B cell (primary cell): ENCODE measurements around the gene XIRP2. TPM values are rescaled to one million over a fixed set of nuclear protein-coding genes. Genes with fewer than 3 reads are reported as not detected.

Source experiments
- ATAC-seq: fragments of 200-7000 bp; cut with Tn5 transposase; one replicate; pipeline ENCODE4 v1.10.0; 2021; ENCODE audit warnings: low read depth, mild to moderate bottlenecking, moderate number of reproducible peaks, moderate library complexity
- CTCF ChIA-PET: fragments of 350-600 bp; sonication (Branson Sonifier 250); formaldehyde crosslinking; loops from one replicate; lab custom pipeline; 2021; ENCODE audit warnings: antibody characterized with exemption, inconsistent platforms; lab: Charles Lee
- POLR2A ChIA-PET: fragments of 350-600 bp; sonication (Branson Sonifier 250); formaldehyde crosslinking; loops from one replicate; lab custom pipeline; 2021; ENCODE audit warnings: antibody characterized with exemption; lab: Charles Lee
- DNase-seq: peaks from one replicate; pipeline ENCODE4 v3.0.0; 2013
- H2AFZ ChIP-seq: 2 replicates; pipeline ENCODE4 v1.6.1; 2012; ENCODE audit warnings: mild to moderate bottlenecking, low read depth, low read length; ENCODE audit not compliant: insufficient read depth, poor library complexity, severe bottlenecking
- H3K27ac ChIP-seq, 2 donors: 1 replicate in 1 of 2; 2 replicates in 1 of 2; pipeline ENCODE4 v1.5.1; 2012 to 2013; ENCODE audit warnings: low read length in 2 of 2, mild to moderate bottlenecking in 2 of 2, moderate library complexity in 1 of 2
- H3K27me3 ChIP-seq, 4 experiments: fragments of 200-600 bp in 1 of 4; sonication (generic) in 1 of 4; replicated peaks in 1 of 4; 1 replicate in 2 of 4; 2 replicates in 2 of 4; pipeline versions ENCODE4 v1.6.1 to v1.7.0; 2013 to 2016; ENCODE audit warnings: low read length in 3 of 4, mild to moderate bottlenecking in 2 of 4, mixed read lengths in 1 of 4, moderate library complexity in 1 of 4; ENCODE audit not compliant: insufficient read depth in 4 of 4, control insufficient read depth in 3 of 4; ENCODE audit errors: control extremely low read depth in 1 of 4
- H3K36me3 ChIP-seq, 2 experiments: replicated peaks in 1 of 2; 1 replicate in 1 of 2; 2 replicates in 1 of 2; pipeline versions ENCODE4 v1.6.1 to v1.7.1; 2013; ENCODE audit warnings: low read length in 1 of 2; ENCODE audit not compliant: insufficient read depth in 2 of 2, control insufficient read depth in 1 of 2; ENCODE audit errors: control extremely low read depth in 1 of 2, extremely low read depth in 1 of 2
- H3K4me1 ChIP-seq, 2 donors: fragments of 200-600 bp in 1 of 2; sonication (generic) in 1 of 2; 1 replicate in 1 of 2; 2 replicates in 1 of 2; pipeline versions ENCODE4 v1.5.1 to v1.6.1; 2013 to 2017; ENCODE audit warnings: low read length in 2 of 2; ENCODE audit not compliant: control insufficient read depth in 2 of 2, insufficient read depth in 2 of 2
- H3K4me2 ChIP-seq: replicated peaks from 2 replicates; pipeline ENCODE3; 2012; ENCODE audit warnings: mild to moderate bottlenecking, low read depth, low read length; ENCODE audit not compliant: poor library complexity, severe bottlenecking
- H3K4me3 ChIP-seq, 5 experiments: fragments of 200-600 bp in 1 of 5; sonication (generic) in 1 of 5; 1 replicate in 3 of 5; 2 replicates in 2 of 5; pipeline versions ENCODE4 v1.5.1 to v1.7.0; 2011 to 2016; ENCODE audit warnings: low read length in 4 of 5, mild to moderate bottlenecking in 4 of 5, low read depth in 2 of 5, control low read depth in 1 of 5, moderate library complexity in 1 of 5; ENCODE audit not compliant: insufficient read depth in 1 of 5; ENCODE audit errors: control extremely low read depth in 1 of 5, extremely low read depth in 1 of 5
- H3K79me2 ChIP-seq: fragments of 200-600 bp; sonication (generic); one replicate; pipeline ENCODE4 v1.6.0; 2016; ENCODE audit warnings: low read length; ENCODE audit not compliant: control insufficient read depth, insufficient read depth
- H3K9ac ChIP-seq: fragments of 200-600 bp; sonication (generic); 2 replicates; pipeline ENCODE4 v1.6.1; 2017; ENCODE audit warnings: mild to moderate bottlenecking, low read length, moderate library complexity
- H3K9me3 ChIP-seq, 3 donors: one replicate each; pipeline versions ENCODE4 v1.6.1 to v1.7.1; 2013; ENCODE audit warnings: low read length in 2 of 3; ENCODE audit not compliant: control insufficient read depth in 2 of 3, insufficient read depth in 1 of 3; ENCODE audit errors: control extremely low read depth in 1 of 3
- H4K20me1 ChIP-seq: 2 replicates; pipeline ENCODE4 v1.6.0; 2012; ENCODE audit warnings: mild to moderate bottlenecking, low read length; ENCODE audit not compliant: insufficient read depth, control insufficient read depth, poor library complexity, severe bottlenecking
- H3K27ac Mint-ChIP-seq: one replicate; pipeline ENCODE4 v1.8.0; 2021; ENCODE audit warnings: mixed read lengths
- H3K27me3 Mint-ChIP-seq: one replicate; pipeline ENCODE4 v1.8.0; 2021; ENCODE audit warnings: mixed read lengths
- H3K4me1 Mint-ChIP-seq: one replicate; pipeline ENCODE4 v1.8.0; 2021; ENCODE audit warnings: mixed read lengths
- H3K4me3 Mint-ChIP-seq: one replicate; pipeline ENCODE4 v1.8.0; 2021; ENCODE audit warnings: mixed read lengths
- H3K9me3 Mint-ChIP-seq: one replicate; pipeline ENCODE4 v1.8.0; 2022; ENCODE audit warnings: mixed read lengths; ENCODE audit not compliant: insufficient read depth
- EZH2 ChIP-seq: IDR thresholded peaks from 2 replicates; pipeline ENCODE4 v1.6.1; 2012; ENCODE audit warnings: borderline replicate concordance, low read depth, mild to moderate bottlenecking, moderate library complexity, low read length; ENCODE audit not compliant: insufficient read depth, poor library complexity, severe bottlenecking
- WGBS: methylation state at CpG from one replicate; pipeline ENCODE4 v1.1.5; 2013; ENCODE audit warnings: missing lambda C conversion rate; ENCODE audit not compliant: insufficient coverage; 5-methylcytosine and 5-hydroxymethylcytosine counted together
- intact Hi-C: fragments of 100-400 bp; cut with micrococcal nuclease; formaldehyde crosslinking; loops from one replicate; pipeline ENCODE4 v1.10.0; 2022
- polyA plus RNA-seq: library from polyadenylated mRNA; depleted of rRNA; stranded (reverse); fragments of >200 nt; gene quantifications from 2 replicates; pipeline ENCODE4 v1.2.3, GENCODE V29; 2012
- total RNA-seq, 2 donors: library from RNA; stranded (reverse); fragments of 120-200 nt in 1 of 2; gene quantifications; 1 replicate in 1 of 2; 2 replicates in 1 of 2; pipeline versions ENCODE4 v1.2.3 to v1.2.4, GENCODE V29; 2013 to 2022
- TF ChIP-seq, protein P1 (sequence below): fragments of 200-600 bp; IDR thresholded peaks from one replicate; pipeline ENCODE4 v1.8.0; 2022; ENCODE audit warnings: antibody characterized with exemption, mild to moderate bottlenecking

Gene XIRP2
- total and polyA plus RNA-seq, 2 donors (not counting 1 experiment from before 2014, with no cell fraction given): not detected

DNA sequence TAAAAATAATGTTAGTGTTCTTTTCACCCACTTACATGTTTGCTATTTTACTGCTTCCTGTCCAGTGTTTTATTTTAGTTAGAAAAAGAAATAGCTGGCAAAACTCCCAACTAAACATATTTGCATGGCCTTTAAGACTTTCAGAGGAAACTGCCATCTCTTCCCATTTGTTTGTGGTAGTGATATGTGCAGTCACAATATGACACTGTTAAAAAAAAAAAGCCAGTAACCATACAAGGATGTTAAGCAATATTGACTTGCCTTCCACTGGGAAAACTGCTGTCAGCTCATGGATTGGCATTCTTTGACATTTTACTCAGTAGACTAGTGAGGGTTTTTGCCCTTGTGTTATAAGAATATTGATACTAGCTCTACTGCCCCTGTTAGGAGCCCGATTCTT, 29.1 kb downstream of the XIRP2 start:
- no CpG with 5 or more reads among the region's 1 CpG for WGBS
- Mint-ChIP-seq H3K27me3 (no peaks in the 10 kb centered on the region), H3K9me3 (peaks cover 2% of the 10 kb centered on the region), H3K27ac (no peak overlapping the region), H3K4me1 (no peaks in the 10 kb centered on the region), H3K4me3 (no peak overlapping the region)
- Histone ChIP-seq H3K36me3 (no peaks in the 10 kb centered on the region), H3K27ac (no peak overlapping the region), H3K9ac (no peak overlapping the region), H3K27me3 (no peaks in the 10 kb centered on the region), H4K20me1 (no peaks in the 10 kb centered on the region), H3K79me2 (no peaks in the 10 kb centered on the region), H3K9me3 (no peaks in the 10 kb centered on the region), H2AFZ (no peak overlapping the region), H3K4me1 (no peaks in the 10 kb centered on the region), H3K4me3 (no peak overlapping the region), H3K4me2 (no peak overlapping the region)
- CTCF ChIA-PET: no interaction called here
- POLR2A ChIA-PET: no interaction called here
- no peak for DNase-seq
- no peak for ATAC-seq
- no peak for TF ChIP-seq EZH2
- TF ChIP-seq, protein P1, sequence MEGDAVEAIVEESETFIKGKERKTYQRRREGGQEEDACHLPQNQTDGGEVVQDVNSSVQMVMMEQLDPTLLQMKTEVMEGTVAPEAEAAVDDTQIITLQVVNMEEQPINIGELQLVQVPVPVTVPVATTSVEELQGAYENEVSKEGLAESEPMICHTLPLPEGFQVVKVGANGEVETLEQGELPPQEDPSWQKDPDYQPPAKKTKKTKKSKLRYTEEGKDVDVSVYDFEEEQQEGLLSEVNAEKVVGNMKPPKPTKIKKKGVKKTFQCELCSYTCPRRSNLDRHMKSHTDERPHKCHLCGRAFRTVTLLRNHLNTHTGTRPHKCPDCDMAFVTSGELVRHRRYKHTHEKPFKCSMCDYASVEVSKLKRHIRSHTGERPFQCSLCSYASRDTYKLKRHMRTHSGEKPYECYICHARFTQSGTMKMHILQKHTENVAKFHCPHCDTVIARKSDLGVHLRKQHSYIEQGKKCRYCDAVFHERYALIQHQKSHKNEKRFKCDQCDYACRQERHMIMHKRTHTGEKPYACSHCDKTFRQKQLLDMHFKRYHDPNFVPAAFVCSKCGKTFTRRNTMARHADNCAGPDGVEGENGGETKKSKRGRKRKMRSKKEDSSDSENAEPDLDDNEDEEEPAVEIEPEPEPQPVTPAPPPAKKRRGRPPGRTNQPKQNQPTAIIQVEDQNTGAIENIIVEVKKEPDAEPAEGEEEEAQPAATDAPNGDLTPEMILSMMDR: no peak
- intact Hi-C loops: no loop called here

DNA sequence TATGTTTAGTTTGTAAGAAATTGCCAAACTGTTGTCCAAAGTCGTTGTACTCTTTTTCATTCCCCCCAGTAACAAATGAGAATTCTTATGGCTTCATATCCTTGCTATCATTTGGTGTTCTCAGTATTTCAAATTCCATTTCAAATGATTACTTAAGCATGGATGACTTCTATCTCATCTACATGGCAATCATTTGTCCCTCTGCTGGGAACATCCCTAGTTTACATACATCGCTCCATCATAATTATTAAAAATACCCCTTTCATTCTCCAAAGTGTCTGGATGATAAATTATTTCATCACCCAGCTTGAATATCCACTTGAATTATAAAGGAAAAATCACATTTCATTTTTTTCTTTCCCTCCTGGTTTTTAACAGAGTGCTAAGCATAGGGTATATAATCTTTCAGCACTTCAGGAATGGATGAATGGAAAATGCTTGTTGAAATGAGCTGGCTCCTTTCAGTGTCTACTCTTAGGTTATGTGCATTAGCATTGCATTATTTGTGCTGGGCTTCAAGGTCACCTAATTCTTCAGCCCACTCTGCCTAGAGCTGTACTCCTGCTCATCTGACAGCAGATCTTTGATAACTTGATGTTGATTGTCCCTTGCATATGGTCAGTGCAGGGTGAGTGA, 33.1 kb downstream of the XIRP2 start:
- Histone ChIP-seq H3K4me2 (no peak overlapping the region), H3K4me3 (no peak overlapping the region), H3K9me3 (no peaks in the 10 kb centered on the region), H3K27me3 (no peaks in the 10 kb centered on the region), H3K36me3 (no peaks in the 10 kb centered on the region), H4K20me1 (no peaks in the 10 kb centered on the region), H3K9ac (no peak overlapping the region), H3K79me2 (no peaks in the 10 kb centered on the region), H3K4me1 (no peaks in the 10 kb centered on the region), H3K27ac (no peak overlapping the region), H2AFZ (no peak overlapping the region)
- no peak for DNase-seq
- Mint-ChIP-seq H3K4me3 (no peak overlapping the region), H3K4me1 (no peaks in the 10 kb centered on the region), H3K27ac (no peak overlapping the region), H3K9me3 (no peaks in the 10 kb centered on the region), H3K27me3 (no peaks in the 10 kb centered on the region)
- no peak for ATAC-seq
- intact Hi-C loops: no loop called here
- WGBS: no CpG with 5 or more reads among the region's 2 CpGs
- ChIA-PET POLR2A (no interaction called here), CTCF (no interaction called here)
- TF ChIP-seq, protein P1: no peak
- TF ChIP-seq EZH2: no peak
